ACHN (cell line): Measurements from ENCODE around the gene C3orf22.

Experiments used
- DNase-seq: peaks from one replicate; pipeline ENCODE4 v3.0.0-alpha.2; 2015
- in situ Hi-C: cut with HindIII; loops from 2 replicates; pipeline ENCODE4 v1.10.0; 2017; ENCODE audit warnings: low sequenced_read_pairs, low pct_ligation_motif_present, low pct_unique_long_range_greater_than_20kb

C3orf22 gene

GRCh38 chr3:126519506-126520455, 39.0 kb downstream of the C3orf22 start:
- in situ Hi-C loops = no loop called here
- no peak for DNase-seq

- in situ Hi-C loops = no loop called here
- DNase-seq = no peak
These were observed 40.0 kb downstream of the C3orf22 start for GRCh38 chr3:126518779-126519177.

- in situ Hi-C loops = no loop called here
- no peak for DNase-seq
These were observed 40.5 kb downstream of the C3orf22 start for GRCh38 chr3:126517986-126518778.

GRCh38 chr3:126517291-126517951, 41.3 kb downstream of the C3orf22 start, which contains the start of gene UROC1:
TSS of gene UROC1 (minus strand) at chr3:126517773. CDS start at chr3:126517719, 54 bp downstream.
- no peak for DNase-seq
- in situ Hi-C loops = no loop called here

GRCh38 chr3:126516936-126517290, 41.8 kb downstream of the C3orf22 start:
- DNase-seq = no peak
- in situ Hi-C loops = no loop called here

- in situ Hi-C loops = no loop called here
- DNase-seq = no peak
These were observed 42.4 kb downstream of the C3orf22 start for GRCh38 chr3:126516152-126516935.

- DNase-seq = no peak
- in situ Hi-C loops = no loop called here
These were observed 43.5 kb downstream of the C3orf22 start for GRCh38 chr3:126515066-126515706.

GRCh38 chr3:126514161-126514560, 44.6 kb downstream of the C3orf22 start:
- in situ Hi-C loops = no loop called here
- DNase-seq = no peak

GRCh38 chr3:126512916-126513650, 45.6 kb downstream of the C3orf22 start:
- in situ Hi-C loops = no loop called here
- DNase-seq = no peak

- in situ Hi-C loops = no loop called here
- DNase-seq = no peak
These were observed 46.7 kb downstream of the C3orf22 start for GRCh38 chr3:126512026-126512425.

GRCh38 chr3:126511291-126511690, 47.4 kb downstream of the C3orf22 start:
- no peak for DNase-seq
- in situ Hi-C loops = no loop called here

GRCh38 chr3:126510308-126510910, 48.3 kb downstream of the C3orf22 start:
- DNase-seq = no peak
- in situ Hi-C loops = no loop called here

- DNase-seq = no peak
- in situ Hi-C loops = no loop called here
These were observed 49.0 kb downstream of the C3orf22 start for GRCh38 chr3:126509597-126510307.

- DNase-seq = no peak
- in situ Hi-C loops = no loop called here
These were observed 50.2 kb downstream of the C3orf22 start for GRCh38 chr3:126508564-126508964.

GRCh38 chr3:126507886-126508285, 50.8 kb downstream of the C3orf22 start:
- no peak for DNase-seq
- in situ Hi-C loops = no loop called here

GRCh38 chr3:126503701-126504100, 55.0 kb downstream of the C3orf22 start:
- no peak for DNase-seq
- in situ Hi-C loops = no loop called here
